HG02870 (cell line): ENCODE results near the gene CTSH.
"Not testable (repeated sequence)": the region's sequence is repeated elsewhere in the genome, so short reads cannot be mapped to it uniquely, and the experiment has no call there.

Experiments used
- ATAC-seq: cut with Tn5 transposase; IDR thresholded peaks from one replicate; pipeline ENCODE4 v1.9.1; 2021; ENCODE audit warnings: mild to moderate bottlenecking, moderate library complexity; ENCODE audit not compliant: unreplicated experiment

CTSH gene

DNA sequence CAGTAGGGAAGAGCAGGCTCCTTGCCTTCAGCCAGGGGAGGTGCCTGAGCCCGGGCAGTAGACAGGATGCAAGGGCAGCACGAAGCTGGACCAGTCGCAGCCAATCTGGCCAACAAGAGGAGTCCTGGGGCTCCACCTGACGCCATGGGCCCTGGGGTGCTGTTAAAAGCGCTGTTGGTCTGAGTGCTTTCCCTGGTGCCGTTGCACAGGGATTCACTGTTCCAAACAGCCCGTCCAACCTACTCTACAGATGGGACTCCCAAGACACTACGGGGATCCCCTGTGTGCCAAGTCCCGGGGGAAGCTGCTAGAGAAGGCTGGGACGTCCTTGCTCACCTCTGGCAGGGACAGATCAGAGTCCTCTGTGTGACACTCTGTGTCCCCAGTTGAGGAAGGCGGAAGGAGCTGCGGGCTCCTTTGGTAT is 632 bp downstream of the CTSH start:
- ATAC-seq, result peak; percentile 19

- ATAC-seq, result no peak
Observed at GRCh38 chr15:78943692-78944091, 1.2 kb downstream of the CTSH start.

GRCh38 chr15:78942741-78943140 is 2.1 kb downstream of the CTSH start:
- ATAC-seq, result no peak

- ATAC-seq, result peak; percentile 55
Observed at GRCh38 chr15:78938658-78939488, 6.0 kb downstream of the CTSH start.

- no peak for ATAC-seq
Observed at GRCh38 chr15:78937132-78937739, 7.6 kb downstream of the CTSH start.

GRCh38 chr15:78934655-78935023 is 10.2 kb downstream of the CTSH start:
- no peak for ATAC-seq

- no peak for ATAC-seq
Observed at GRCh38 chr15:78933823-78934654, 10.8 kb downstream of the CTSH start.

- ATAC-seq, result no peak
Observed at GRCh38 chr15:78933187-78933822, 11.5 kb downstream of the CTSH start.

GRCh38 chr15:78932258-78932808 is 12.5 kb downstream of the CTSH start:
- no peak for ATAC-seq

DNA sequence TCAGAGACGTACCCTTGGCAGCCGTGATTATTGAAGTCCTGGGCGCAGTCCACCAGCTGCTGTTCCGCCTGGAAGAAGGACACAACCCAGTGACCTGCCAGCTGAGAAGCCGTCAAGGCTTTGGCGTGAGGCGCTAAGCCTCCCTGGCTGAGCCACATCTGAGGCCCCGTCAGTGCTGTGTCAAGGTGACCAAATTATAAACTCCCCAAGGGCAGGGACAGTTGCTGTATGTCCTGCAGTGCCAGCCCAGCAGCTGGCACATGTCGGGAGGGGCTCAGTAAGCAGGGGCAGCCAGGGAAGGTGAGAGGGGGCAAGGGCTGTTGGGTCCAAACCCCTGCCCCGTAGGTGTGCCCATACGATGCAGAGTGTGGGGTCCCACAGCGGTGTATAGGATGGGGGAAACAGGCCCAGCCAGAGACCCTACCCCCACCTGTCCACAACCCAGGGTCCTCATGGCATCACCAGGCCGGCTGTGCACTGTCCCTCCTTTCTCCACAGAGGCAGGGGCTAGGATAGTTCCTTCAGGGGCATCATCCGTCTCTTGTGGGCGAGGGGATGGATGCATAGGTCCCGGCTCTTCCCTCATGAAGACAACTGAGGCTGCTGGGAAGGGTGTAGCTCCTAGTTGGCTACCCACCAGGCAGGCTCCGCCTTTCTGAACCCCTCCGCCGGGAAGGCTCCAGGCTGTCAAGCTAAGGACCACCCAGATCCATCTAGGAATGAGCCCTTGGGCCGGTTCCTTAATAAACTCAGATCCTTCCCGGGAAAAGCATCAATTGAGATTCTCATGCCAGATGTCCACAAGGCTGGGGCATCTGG is 13.2 kb downstream of the CTSH start:
- no peak for ATAC-seq

GRCh38 chr15:78930577-78931388 is 14.1 kb downstream of the CTSH start:
- ATAC-seq, result no peak

GRCh38 chr15:78929536-78930264 is 15.1 kb downstream of the CTSH start:
- no peak for ATAC-seq

- ATAC-seq, result no peak
Observed at GRCh38 chr15:78928616-78929093, 16.2 kb downstream of the CTSH start.

DNA sequence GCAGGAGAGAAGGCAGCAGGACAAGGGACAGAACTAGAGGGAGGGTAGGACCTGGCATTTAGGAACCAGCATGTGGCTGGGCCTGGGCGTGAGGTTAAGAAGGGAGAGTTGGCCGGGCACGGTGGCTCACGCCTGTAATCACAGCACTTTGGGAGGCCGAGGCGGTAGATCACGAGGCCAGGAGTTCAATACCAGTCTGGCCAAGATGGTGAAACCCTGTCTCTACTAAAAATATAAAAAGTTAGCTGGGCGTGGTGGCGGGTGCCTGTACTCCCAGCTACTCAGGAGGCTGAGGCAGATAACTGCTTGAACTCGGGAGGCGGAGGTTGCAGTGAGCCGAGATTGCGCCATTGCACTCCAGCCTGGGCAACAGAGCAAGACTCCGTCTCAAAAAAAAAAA is 16.7 kb downstream of the CTSH start:
- not testable (repeated sequence) for ATAC-seq

- no peak for ATAC-seq
Observed at GRCh38 chr15:78927077-78927790, 17.6 kb downstream of the CTSH start.

- no peak for ATAC-seq
Observed at GRCh38 chr15:78925956-78926743, 18.7 kb downstream of the CTSH start.

GRCh38 chr15:78925076-78925624 is 19.7 kb downstream of the CTSH start:
- ATAC-seq, result no peak
